HCT116 (cell line): ENCODE measurements around the gene DOCK9. TPM values are rescaled to one million over a fixed set of nuclear protein-coding genes. Genes with fewer than 3 reads are reported as not detected.

Experiments used
- ATAC-seq: fragments of 200-7000 bp; cut with Tn5 transposase; 2 replicates; pipeline ENCODE4 v1.9.1; 2020; ENCODE audit warnings: mild to moderate bottlenecking, moderate library complexity
- BruUV-seq: library from RNA; stranded (reverse); fragments of 400-500 nt; replicated peaks from 2 replicates; lab custom pipeline; 2021; lab: Mats Ljungman, UMichigan
- CTCF ChIA-PET: fragments of 300-600 bp; sonication (Branson Sonifier 250); formaldehyde crosslinking; loops from one replicate; lab custom pipeline; 2021; ENCODE audit warnings: antibody characterized with exemption; lab: Charles Lee
- POLR2A ChIA-PET: fragments of 300-600, 350-600 bp; sonication (Branson Sonifier 250); formaldehyde crosslinking; loops from one replicate; lab custom pipeline; 2021; ENCODE audit warnings: antibody characterized with exemption; lab: Charles Lee
- RAD21 ChIA-PET, 2 experiments: fragments of 300-600 bp; sonication (Branson Sonifier 250); formaldehyde crosslinking; loops; one replicate each; lab custom pipeline; 2023; ENCODE audit warnings: low total read pairs in 2 of 2; ENCODE audit not compliant: uncharacterized antibody in 2 of 2, unreplicated experiment in 2 of 2, low non-redundant PET in 1 of 2; lab: Charles Lee
- DNase-seq: peaks from one replicate; pipeline ENCODE4 v3.0.0-alpha.2; 2010; ENCODE audit warnings: low read depth, low spot score
- H2AFZ ChIP-seq: fragments of 200-600 bp; shearing (Covaris generic), sonication (generic); 2 replicates; pipeline ENCODE4 v1.6.1; 2017; ENCODE audit warnings: low read depth, mixed run types, mixed read lengths, antibody characterized with exemption, low read length; ENCODE audit not compliant: poor library complexity, severe bottlenecking
- H3K27ac ChIP-seq: 2 replicates; pipeline ENCODE4 v1.5.1; 2012; ENCODE audit warnings: low read depth, low read length
- H3K27me3 ChIP-seq: fragments of 200-600 bp; sonication (generic); 2 replicates; pipeline ENCODE4 v1.6.1; 2016; ENCODE audit warnings: mixed run types, low read length, mixed read lengths; ENCODE audit not compliant: insufficient read depth
- H3K36me3 ChIP-seq, 2 experiments: fragments of 200-500 bp in 1 of 2; fragments of 200-600 bp in 1 of 2; sonication (Bioruptor generic) in 1 of 2; sonication (generic) in 1 of 2; 2 replicates each; pipeline versions ENCODE4 v1.5.1 to v1.6.1; 2014 to 2016; ENCODE audit warnings: low read length in 2 of 2, inconsistent platforms in 1 of 2, mixed read lengths in 1 of 2, mixed run types in 1 of 2; ENCODE audit not compliant: insufficient read depth in 2 of 2, control insufficient read depth in 1 of 2
- H3K4me1 ChIP-seq, 2 experiments: fragments of 200-600 bp in 1 of 2; sonication (generic) in 1 of 2; 2 replicates each; pipeline versions ENCODE4 v1.5.1 to v1.6.1; 2012 to 2017; ENCODE audit warnings: low read length in 2 of 2, inconsistent platforms in 1 of 2, mild to moderate bottlenecking in 1 of 2, mixed read lengths in 1 of 2, mixed run types in 1 of 2, moderate library complexity in 1 of 2; ENCODE audit not compliant: insufficient read depth in 2 of 2, control insufficient read depth in 1 of 2
- H3K4me2 ChIP-seq: fragments of 200-600 bp; sonication (generic); 2 replicates; pipeline ENCODE4 v1.6.1; 2017; ENCODE audit warnings: mixed run types, low read length, mixed read lengths
- H3K4me3 ChIP-seq, 2 experiments: fragments of 200-600 bp in 1 of 2; sonication (generic) in 1 of 2; replicated peaks in 1 of 2; 2 replicates each; pipeline ENCODE4 v1.5.1; 2011 to 2016; ENCODE audit warnings: low read length in 2 of 2, control low read depth in 1 of 2, low read depth in 1 of 2, mild to moderate bottlenecking in 1 of 2, mixed read lengths in 1 of 2, mixed run types in 1 of 2
- H3K79me2 ChIP-seq: fragments of 200-600 bp; sonication (generic); 2 replicates; pipeline ENCODE4 v1.6.1; 2017; ENCODE audit warnings: mild to moderate bottlenecking, mixed run types, low read length, moderate library complexity, mixed read lengths; ENCODE audit not compliant: insufficient read depth
- H3K9ac ChIP-seq: fragments of 200-600 bp; sonication (generic); 2 replicates; pipeline ENCODE4 v1.6.1; 2016; ENCODE audit warnings: low read length, mixed read lengths
- H3K9me2 ChIP-seq: fragments of 200-600 bp; sonication (generic), shearing (Covaris generic); 2 replicates; pipeline ENCODE4 v1.6.1; 2017; ENCODE audit warnings: mixed run types, mild to moderate bottlenecking, moderate library complexity; ENCODE audit not compliant: insufficient read depth
- H3K9me3 ChIP-seq, 2 experiments: fragments of 200-500 bp in 1 of 2; fragments of 200-600 bp in 1 of 2; sonication (Bioruptor generic) in 1 of 2; sonication (generic) in 1 of 2; 2 replicates each; pipeline ENCODE4 v1.6.1; 2014 to 2017; ENCODE audit warnings: low read length in 2 of 2, mixed read lengths in 2 of 2, inconsistent platforms in 1 of 2, low read depth in 1 of 2, mild to moderate bottlenecking in 1 of 2, mixed run types in 1 of 2, moderate library complexity in 1 of 2; ENCODE audit not compliant: control insufficient read depth in 1 of 2, insufficient read depth in 1 of 2
- H4K20me1 ChIP-seq: fragments of 200-600 bp; sonication (generic), shearing (Covaris generic); 2 replicates; pipeline ENCODE4 v1.6.1; 2017; ENCODE audit warnings: mixed run types, mild to moderate bottlenecking, moderate library complexity; ENCODE audit not compliant: insufficient read depth
- EGR1 ChIP-seq: IDR thresholded peaks from 2 replicates; pipeline ENCODE4 v1.6.1; 2012; ENCODE audit warnings: low read depth
- JUND ChIP-seq: IDR thresholded peaks from 2 replicates; pipeline ENCODE4 v1.6.1; 2012
- POLR2AphosphoS5 ChIP-seq: IDR thresholded peaks from 2 replicates; pipeline ENCODE4 v1.6.1; 2011; ENCODE audit warnings: mild to moderate bottlenecking, low read depth, low read length, moderate library complexity
- intact Hi-C: fragments of 100-400 bp; cut with micrococcal nuclease; formaldehyde crosslinking; loops from 2 replicates; pipeline ENCODE4 v1.10.0; 2022
- total RNA-seq: library from RNA; stranded (reverse); gene quantifications from one replicate; pipeline ENCODE4 v1.2.1, GENCODE V29; 2021; ENCODE audit not compliant: unreplicated experiment
- TF ChIP-seq, protein P1 (sequence below), 3 experiments: fragments of 200-600 bp in 1 of 3; sonication (generic) in 1 of 3; IDR thresholded peaks in 2 of 3; conservative IDR thresholded peaks in 1 of 3; 2 replicates each; pipeline ENCODE4 v1.5.1; 2012 to 2017; ENCODE audit warnings: low read depth in 2 of 3, low read length in 2 of 3, antibody characterized with exemption in 1 of 3, borderline replicate concordance in 1 of 3, control low read depth in 1 of 3, mild to moderate bottlenecking in 1 of 3, mixed read lengths in 1 of 3, mixed run types in 1 of 3, moderate library complexity in 1 of 3; ENCODE audit not compliant: insufficient read depth in 1 of 3

The DOCK9 gene
- total RNA-seq, 1 experiment from 2014 or later: 58.8 TPM

DNA sequence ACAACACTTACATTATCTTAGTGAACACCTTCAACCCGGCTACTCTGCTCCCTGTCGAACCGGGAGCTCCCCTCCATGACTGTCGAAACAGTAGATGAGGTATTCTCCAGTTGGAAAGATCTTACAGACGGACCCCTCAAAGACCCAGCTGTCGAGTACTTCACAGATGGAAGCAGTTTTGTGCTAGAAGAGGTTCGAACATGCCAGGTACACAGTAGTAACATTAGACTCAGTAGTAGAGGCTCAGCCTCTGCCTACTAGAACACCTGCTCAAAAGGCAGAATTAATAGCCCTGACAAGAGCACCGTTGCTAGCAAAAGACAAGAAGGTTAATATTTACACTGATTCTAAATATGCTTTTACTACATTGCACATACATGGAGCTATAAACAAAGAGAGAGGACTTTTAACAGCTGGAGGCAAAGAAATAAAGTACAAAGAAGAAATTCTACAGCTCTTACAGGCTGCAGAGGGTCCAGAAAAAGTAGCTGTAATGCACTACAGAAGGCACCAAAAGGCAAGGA, 211.8 kb downstream of the DOCK9 start:
- intact Hi-C loops: no loop called here
- H3K27ac ChIP-seq: no peak overlapping the region
- no peak overlapping the region for H3K4me2 ChIP-seq
- no peaks in the 10 kb centered on the region for H3K27me3 ChIP-seq
- ChIA-PET RAD21 (no interaction called here), CTCF (no interaction called here), POLR2A (no interaction called here)
- no peak overlapping the region for H3K4me3 ChIP-seq
- no peak for TF ChIP-seq EGR1
- H3K9ac ChIP-seq: no peak overlapping the region
- no peaks in the 10 kb centered on the region for H3K79me2 ChIP-seq
- BruUV-seq: no TSS peak
- no peak overlapping the region for H2AFZ ChIP-seq
- no peak for DNase-seq
- no peaks in the 10 kb centered on the region for H4K20me1 ChIP-seq
- no peaks in the 10 kb centered on the region for H3K9me2 ChIP-seq
- ATAC-seq: no peak
- no peaks in the 10 kb centered on the region for H3K9me3 ChIP-seq
- H3K4me1 ChIP-seq: no peaks in the 10 kb centered on the region
- no peaks in the 10 kb centered on the region for H3K36me3 ChIP-seq

DNA sequence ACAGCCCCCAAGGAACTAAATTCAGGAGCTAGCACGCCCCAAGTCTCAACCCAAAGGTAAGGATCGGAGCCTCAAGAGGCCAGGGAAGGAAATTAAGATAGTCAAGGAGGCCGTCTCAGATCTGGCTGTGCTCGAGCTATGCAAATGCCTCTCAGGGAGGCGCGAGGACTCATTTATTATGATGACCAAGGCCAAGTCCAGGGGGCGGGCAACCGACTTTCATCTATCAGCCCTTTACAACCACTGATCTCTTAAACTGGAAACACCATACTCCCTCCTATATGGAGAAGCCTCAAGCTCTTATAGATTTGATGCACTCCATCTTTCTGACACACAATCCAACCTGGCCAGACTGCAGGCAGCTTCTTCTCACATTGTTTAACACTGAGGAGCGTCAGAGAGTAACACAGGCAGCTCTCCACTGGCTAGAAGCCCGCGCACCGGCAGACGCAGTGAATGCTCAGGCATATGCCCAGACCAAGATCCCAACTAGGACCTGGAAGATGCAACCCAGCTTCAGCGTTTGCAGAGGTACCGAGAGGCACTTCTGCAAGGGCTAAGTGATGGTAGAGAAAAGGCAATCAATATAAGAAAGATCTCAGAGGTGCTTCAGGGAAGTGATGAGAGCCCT, 215.8 kb downstream of the DOCK9 start:
- H3K27me3 ChIP-seq: no peaks in the 10 kb centered on the region
- intact Hi-C loops: no loop called here
- POLR2A ChIA-PET: no interaction called here
- no peak for DNase-seq
- H3K79me2 ChIP-seq: no peaks in the 10 kb centered on the region
- no peaks in the 10 kb centered on the region for H3K4me1 ChIP-seq
- no peaks in the 10 kb centered on the region for H3K9me3 ChIP-seq
- no peak overlapping the region for H3K4me3 ChIP-seq
- H3K9ac ChIP-seq: no peak overlapping the region
- RAD21 ChIA-PET: no interaction called here
- no peaks in the 10 kb centered on the region for H3K9me2 ChIP-seq
- no peak overlapping the region for H3K4me2 ChIP-seq
- ATAC-seq: no peak
- TF ChIP-seq, protein P1, sequence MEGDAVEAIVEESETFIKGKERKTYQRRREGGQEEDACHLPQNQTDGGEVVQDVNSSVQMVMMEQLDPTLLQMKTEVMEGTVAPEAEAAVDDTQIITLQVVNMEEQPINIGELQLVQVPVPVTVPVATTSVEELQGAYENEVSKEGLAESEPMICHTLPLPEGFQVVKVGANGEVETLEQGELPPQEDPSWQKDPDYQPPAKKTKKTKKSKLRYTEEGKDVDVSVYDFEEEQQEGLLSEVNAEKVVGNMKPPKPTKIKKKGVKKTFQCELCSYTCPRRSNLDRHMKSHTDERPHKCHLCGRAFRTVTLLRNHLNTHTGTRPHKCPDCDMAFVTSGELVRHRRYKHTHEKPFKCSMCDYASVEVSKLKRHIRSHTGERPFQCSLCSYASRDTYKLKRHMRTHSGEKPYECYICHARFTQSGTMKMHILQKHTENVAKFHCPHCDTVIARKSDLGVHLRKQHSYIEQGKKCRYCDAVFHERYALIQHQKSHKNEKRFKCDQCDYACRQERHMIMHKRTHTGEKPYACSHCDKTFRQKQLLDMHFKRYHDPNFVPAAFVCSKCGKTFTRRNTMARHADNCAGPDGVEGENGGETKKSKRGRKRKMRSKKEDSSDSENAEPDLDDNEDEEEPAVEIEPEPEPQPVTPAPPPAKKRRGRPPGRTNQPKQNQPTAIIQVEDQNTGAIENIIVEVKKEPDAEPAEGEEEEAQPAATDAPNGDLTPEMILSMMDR (IDR thresholded peaks at IDR 0.05 in 2 of 3, conservative IDR thresholded peaks at IDR 0.05 in 1 of 3; ENCODE audit: borderline replicate concordance in 1 of 3, insufficient read depth in 1 of 3, low read depth in 2 of 3, low read length in 2 of 3): no peak
- TF ChIP-seq JUND (no peak), POLR2AphosphoS5 (no peak)
- TF ChIP-seq, all 23 proteins: peak for 0
- no peaks in the 10 kb centered on the region for H3K36me3 ChIP-seq
- H2AFZ ChIP-seq: no peak overlapping the region
- no TSS peak for BruUV-seq
- H4K20me1 ChIP-seq: no peaks in the 10 kb centered on the region
- CTCF ChIA-PET: no interaction called here
- no peak overlapping the region for H3K27ac ChIP-seq
